WTC11 (cell line): ENCODE results near the gene ZNF771. TPM values are rescaled to one million over a fixed set of nuclear protein-coding genes. Genes with fewer than 3 reads are reported as not detected.
A peak's percentile ranks its signal among the peaks of the same experiment; 100 is the strongest.

Source experiments
- ATAC-seq: fragments of 200-7000 bp; cut with Tn5 transposase; 2 replicates; pipeline ENCODE4 v1.10.0; 2021; ENCODE audit warnings: mild to moderate bottlenecking, moderate library complexity
- CTCF ChIA-PET: fragments of 300-600 bp; sonication (Branson Sonifier 250); formaldehyde crosslinking; loops from one replicate; lab custom pipeline; 2021; ENCODE audit warnings: antibody characterized with exemption; lab: Charles Lee
- POLR2A ChIA-PET: fragments of 350-600 bp; sonication (Branson Sonifier 250); formaldehyde crosslinking; loops from one replicate; lab custom pipeline; 2021; ENCODE audit warnings: antibody characterized with exemption; lab: Charles Lee
- DNase-seq: peaks from one replicate; pipeline ENCODE4 v3.0.0; 2021; ENCODE audit warnings: low spot score
- H3K27ac Mint-ChIP-seq: 2 replicates; pipeline ENCODE4 v1.8.0; 2021; ENCODE audit warnings: mixed read lengths
- H3K27me3 Mint-ChIP-seq: 2 replicates; pipeline ENCODE4 v1.8.0; 2021; ENCODE audit warnings: low read depth, mild to moderate bottlenecking, moderate library complexity, mixed read lengths
- H3K36me3 Mint-ChIP-seq: 2 replicates; pipeline ENCODE4 v1.8.0; 2021; ENCODE audit warnings: mixed read lengths
- H3K4me1 Mint-ChIP-seq: 2 replicates; pipeline ENCODE4 v1.8.0; 2022; ENCODE audit warnings: mixed read lengths
- H3K4me3 Mint-ChIP-seq: 2 replicates; pipeline ENCODE4 v1.8.0; 2021; ENCODE audit warnings: mild to moderate bottlenecking, moderate library complexity, mixed read lengths
- H3K9me3 Mint-ChIP-seq: 2 replicates; pipeline ENCODE4 v1.8.0; 2021; ENCODE audit warnings: mixed read lengths
- ELF4 ChIP-seq: sonication (generic); formaldehyde crosslinking; IDR thresholded peaks from 2 replicates; pipeline ENCODE4 v1.8.1; 2022; ENCODE audit warnings: low read depth, mild to moderate bottlenecking, moderate library complexity, missing genetic modification reagents
- FOXJ3 ChIP-seq: sonication (generic); formaldehyde crosslinking; IDR thresholded peaks from 2 replicates; pipeline ENCODE4 v1.9.0; 2021; ENCODE audit warnings: missing genetic modification reagents, mild to moderate bottlenecking, borderline replicate concordance
- GRHL2 ChIP-seq: fragments of 250-450 bp; sonication (Bioruptor Pico); IDR thresholded peaks from 2 replicates; pipeline ENCODE4 v1.8.0; 2022; ENCODE audit warnings: mild to moderate bottlenecking, moderate library complexity; ENCODE audit not compliant: insufficient replicate concordance, severe bottlenecking
- GTF2I ChIP-seq: fragments of 250-450 bp; sonication (Bioruptor Pico); conservative IDR thresholded peaks from 2 replicates; pipeline ENCODE4 v1.4.0; 2021; ENCODE audit warnings: mild to moderate bottlenecking
- IRF2 ChIP-seq: sonication (generic); formaldehyde crosslinking; IDR thresholded peaks from 2 replicates; pipeline ENCODE4 v1.8.0; 2022; ENCODE audit warnings: low read depth, missing genetic modification reagents, borderline replicate concordance
- JUN ChIP-seq: sonication (generic); formaldehyde crosslinking; IDR thresholded peaks from 2 replicates; pipeline ENCODE4 v1.8.0; 2023; ENCODE audit warnings: mild to moderate bottlenecking, missing genetic modification reagents
- NFYB ChIP-seq: sonication (generic); formaldehyde crosslinking; conservative IDR thresholded peaks from 2 replicates; pipeline ENCODE4 v1.8.0; 2022; ENCODE audit warnings: low read depth, missing genetic modification reagents
- NR3C1 ChIP-seq: sonication (generic); formaldehyde crosslinking; conservative IDR thresholded peaks from 2 replicates; pipeline ENCODE4 v1.8.1; 2023; ENCODE audit warnings: low read depth, mild to moderate bottlenecking, missing genetic modification reagents
- RELA ChIP-seq: sonication (generic); formaldehyde crosslinking; IDR thresholded peaks from 2 replicates; pipeline ENCODE4 v1.8.1; 2022; ENCODE audit warnings: missing genetic modification reagents, mild to moderate bottlenecking, borderline replicate concordance
- SMAD4 ChIP-seq: sonication (generic); formaldehyde crosslinking; IDR thresholded peaks from 2 replicates; pipeline ENCODE4 v1.8.0; 2022; ENCODE audit warnings: mild to moderate bottlenecking, missing genetic modification reagents
- TCF7 ChIP-seq: sonication (generic); formaldehyde crosslinking; IDR thresholded peaks from 2 replicates; pipeline ENCODE4 v1.8.0; 2022; ENCODE audit warnings: mild to moderate bottlenecking, low read depth, missing genetic modification reagents, moderate library complexity
- ZNF232 ChIP-seq: sonication (generic); formaldehyde crosslinking; IDR thresholded peaks from 2 replicates; pipeline ENCODE4 v1.8.0; 2022; ENCODE audit warnings: mild to moderate bottlenecking, missing genetic modification reagents
- ZNF317 ChIP-seq: sonication (generic); formaldehyde crosslinking; IDR thresholded peaks from 2 replicates; pipeline ENCODE4 v1.8.1; 2023; ENCODE audit warnings: low read depth, mild to moderate bottlenecking, moderate library complexity, missing genetic modification reagents, borderline replicate concordance
- total RNA-seq: library from RNA; stranded (reverse); gene quantifications from 3 replicates; pipeline ENCODE4 v1.2.3, GENCODE V29; 2021
- TF ChIP-seq, protein P1 (sequence below): fragments of 200-600 bp; IDR thresholded peaks from 2 replicates; pipeline ENCODE4 v1.8.0; 2022; ENCODE audit warnings: antibody characterized with exemption
- TF ChIP-seq, protein P2 (sequence below): sonication (generic); formaldehyde crosslinking; IDR thresholded peaks from 2 replicates; pipeline ENCODE4 v1.8.1; 2023; ENCODE audit warnings: mild to moderate bottlenecking, missing genetic modification reagents, borderline replicate concordance
- TF ChIP-seq, protein P3 (sequence below): fragments of 250-450 bp; sonication (Bioruptor Pico); IDR thresholded peaks from 2 replicates; pipeline ENCODE4 v1.9.0; 2021; ENCODE audit warnings: mild to moderate bottlenecking
- TF ChIP-seq, protein P4 (sequence below): sonication (generic); formaldehyde crosslinking; IDR thresholded peaks from 2 replicates; pipeline ENCODE4 v1.8.0; 2023; ENCODE audit warnings: missing genetic modification reagents, mild to moderate bottlenecking, borderline replicate concordance
- TF ChIP-seq, protein P5 (sequence below): sonication (generic); formaldehyde crosslinking; IDR thresholded peaks from 2 replicates; pipeline ENCODE4 v1.8.0; 2022; ENCODE audit warnings: mild to moderate bottlenecking, missing genetic modification reagents
- TF ChIP-seq, protein P6 (sequence below): sonication (generic); formaldehyde crosslinking; IDR thresholded peaks from 2 replicates; pipeline ENCODE4 v1.8.0; 2022; ENCODE audit warnings: mild to moderate bottlenecking, missing genetic modification reagents
- TF ChIP-seq, protein P7 (sequence below): sonication (generic); formaldehyde crosslinking; IDR thresholded peaks from 2 replicates; pipeline ENCODE4 v1.8.0; 2022; ENCODE audit warnings: mild to moderate bottlenecking, missing genetic modification reagents

The ZNF771 gene
- total RNA-seq, 1 experiment from 2014 or later = 10.0 TPM

DNA sequence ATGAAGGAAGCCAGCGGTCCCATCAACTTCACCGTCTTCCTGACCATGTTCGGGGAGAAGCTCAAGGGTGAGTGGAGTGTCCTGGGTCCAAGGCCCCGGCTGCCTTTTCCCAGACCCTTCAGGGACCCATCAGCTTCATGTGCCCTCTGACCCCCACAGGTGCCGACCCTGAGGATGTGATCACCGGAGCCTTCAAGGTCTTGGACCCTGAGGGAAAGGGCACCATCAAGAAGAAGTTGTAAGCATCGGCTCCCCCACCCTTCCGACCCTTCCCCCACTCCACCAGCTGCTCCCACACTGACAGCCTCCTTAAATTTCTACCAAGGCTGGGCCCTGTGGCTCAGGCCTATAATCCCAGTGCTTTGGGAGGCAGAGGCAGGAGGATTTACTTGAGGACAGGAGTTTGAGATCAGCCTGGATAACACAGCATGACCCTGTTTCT lies 30.9 kb upstream of the ZNF771 start (continued):
- TF ChIP-seq, protein P1, sequence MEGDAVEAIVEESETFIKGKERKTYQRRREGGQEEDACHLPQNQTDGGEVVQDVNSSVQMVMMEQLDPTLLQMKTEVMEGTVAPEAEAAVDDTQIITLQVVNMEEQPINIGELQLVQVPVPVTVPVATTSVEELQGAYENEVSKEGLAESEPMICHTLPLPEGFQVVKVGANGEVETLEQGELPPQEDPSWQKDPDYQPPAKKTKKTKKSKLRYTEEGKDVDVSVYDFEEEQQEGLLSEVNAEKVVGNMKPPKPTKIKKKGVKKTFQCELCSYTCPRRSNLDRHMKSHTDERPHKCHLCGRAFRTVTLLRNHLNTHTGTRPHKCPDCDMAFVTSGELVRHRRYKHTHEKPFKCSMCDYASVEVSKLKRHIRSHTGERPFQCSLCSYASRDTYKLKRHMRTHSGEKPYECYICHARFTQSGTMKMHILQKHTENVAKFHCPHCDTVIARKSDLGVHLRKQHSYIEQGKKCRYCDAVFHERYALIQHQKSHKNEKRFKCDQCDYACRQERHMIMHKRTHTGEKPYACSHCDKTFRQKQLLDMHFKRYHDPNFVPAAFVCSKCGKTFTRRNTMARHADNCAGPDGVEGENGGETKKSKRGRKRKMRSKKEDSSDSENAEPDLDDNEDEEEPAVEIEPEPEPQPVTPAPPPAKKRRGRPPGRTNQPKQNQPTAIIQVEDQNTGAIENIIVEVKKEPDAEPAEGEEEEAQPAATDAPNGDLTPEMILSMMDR = no peak
- TF ChIP-seq ELF4 (no peak), FOXJ3 (CRISPR knock-in tag) (no peak), TCF7 (CRISPR knock-in tag) (no peak)

DNA sequence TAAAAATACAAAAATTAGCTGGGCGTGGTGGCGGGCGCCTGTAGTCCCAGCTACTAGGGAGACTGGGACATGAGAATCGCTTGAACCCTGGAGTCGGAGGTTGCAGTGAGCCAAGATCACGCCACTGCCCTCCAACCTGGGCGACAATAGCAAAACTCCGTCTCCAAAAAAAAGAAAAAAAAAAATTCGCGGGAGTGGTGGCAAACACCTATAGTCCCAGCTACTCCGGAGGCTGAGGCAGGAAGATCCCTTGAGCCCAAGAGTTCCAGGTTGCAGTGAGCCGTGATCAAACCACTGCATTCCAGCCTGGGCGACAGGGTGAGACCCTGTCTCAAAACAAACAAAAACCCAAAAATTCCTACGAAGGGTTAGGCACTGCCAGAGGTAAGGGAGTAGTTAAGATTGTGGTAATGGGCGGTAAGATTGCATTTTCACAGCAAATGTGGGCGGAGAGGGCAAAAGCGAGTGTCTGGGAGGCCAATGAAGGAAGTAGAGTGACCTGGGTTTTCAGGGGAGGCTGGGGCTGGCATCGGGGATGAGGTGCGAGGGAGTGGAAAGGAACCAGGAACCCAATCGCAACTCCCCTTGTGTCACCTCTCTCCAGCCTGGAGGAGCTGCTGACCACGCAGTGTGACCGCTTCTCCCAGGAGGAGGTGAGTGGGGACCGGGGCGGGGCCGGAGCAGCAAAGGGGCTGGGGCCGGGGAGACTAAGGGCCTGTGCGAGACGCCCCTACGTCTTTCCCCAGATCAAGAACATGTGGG lies 30.2 kb upstream of the ZNF771 start:
- 0 out of 2 replicates have a peak, but pooled peaks cover 2% of the 10 kb centered on the region for H3K36me3 Mint-ChIP-seq
- peaks cover 3% of the 10 kb centered on the region; the same call in 1 of the 2 replicates for H3K27me3 Mint-ChIP-seq
- peaks cover 14% of the 10 kb centered on the region for H3K4me1 Mint-ChIP-seq
- no peak for DNase-seq
- H3K4me3 Mint-ChIP-seq = peak overlapping the region; percentile 96
- TF ChIP-seq SMAD4 (no peak), RELA (CRISPR knock-in tag) (no peak), NFYB (no peak), GRHL2 (CRISPR knock-in tag) (no peak), NR3C1 (CRISPR knock-in tag) (no peak), ZNF317 (CRISPR knock-in tag) (no peak), IRF2 (CRISPR knock-in tag) (no peak), JUN (CRISPR knock-in tag) (no peak), ZNF232 (CRISPR knock-in tag) (no peak), GTF2I (no peak)
- TF ChIP-seq, protein P2, sequence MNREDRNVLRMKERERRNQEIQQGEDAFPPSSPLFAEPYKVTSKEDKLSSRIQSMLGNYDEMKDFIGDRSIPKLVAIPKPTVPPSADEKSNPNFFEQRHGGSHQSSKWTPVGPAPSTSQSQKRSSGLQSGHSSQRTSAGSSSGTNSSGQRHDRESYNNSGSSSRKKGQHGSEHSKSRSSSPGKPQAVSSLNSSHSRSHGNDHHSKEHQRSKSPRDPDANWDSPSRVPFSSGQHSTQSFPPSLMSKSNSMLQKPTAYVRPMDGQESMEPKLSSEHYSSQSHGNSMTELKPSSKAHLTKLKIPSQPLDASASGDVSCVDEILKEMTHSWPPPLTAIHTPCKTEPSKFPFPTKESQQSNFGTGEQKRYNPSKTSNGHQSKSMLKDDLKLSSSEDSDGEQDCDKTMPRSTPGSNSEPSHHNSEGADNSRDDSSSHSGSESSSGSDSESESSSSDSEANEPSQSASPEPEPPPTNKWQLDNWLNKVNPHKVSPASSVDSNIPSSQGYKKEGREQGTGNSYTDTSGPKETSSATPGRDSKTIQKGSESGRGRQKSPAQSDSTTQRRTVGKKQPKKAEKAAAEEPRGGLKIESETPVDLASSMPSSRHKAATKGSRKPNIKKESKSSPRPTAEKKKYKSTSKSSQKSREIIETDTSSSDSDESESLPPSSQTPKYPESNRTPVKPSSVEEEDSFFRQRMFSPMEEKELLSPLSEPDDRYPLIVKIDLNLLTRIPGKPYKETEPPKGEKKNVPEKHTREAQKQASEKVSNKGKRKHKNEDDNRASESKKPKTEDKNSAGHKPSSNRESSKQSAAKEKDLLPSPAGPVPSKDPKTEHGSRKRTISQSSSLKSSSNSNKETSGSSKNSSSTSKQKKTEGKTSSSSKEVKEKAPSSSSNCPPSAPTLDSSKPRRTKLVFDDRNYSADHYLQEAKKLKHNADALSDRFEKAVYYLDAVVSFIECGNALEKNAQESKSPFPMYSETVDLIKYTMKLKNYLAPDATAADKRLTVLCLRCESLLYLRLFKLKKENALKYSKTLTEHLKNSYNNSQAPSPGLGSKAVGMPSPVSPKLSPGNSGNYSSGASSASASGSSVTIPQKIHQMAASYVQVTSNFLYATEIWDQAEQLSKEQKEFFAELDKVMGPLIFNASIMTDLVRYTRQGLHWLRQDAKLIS (CRISPR knock-in tag) = no peak
- TF ChIP-seq, protein P3, sequence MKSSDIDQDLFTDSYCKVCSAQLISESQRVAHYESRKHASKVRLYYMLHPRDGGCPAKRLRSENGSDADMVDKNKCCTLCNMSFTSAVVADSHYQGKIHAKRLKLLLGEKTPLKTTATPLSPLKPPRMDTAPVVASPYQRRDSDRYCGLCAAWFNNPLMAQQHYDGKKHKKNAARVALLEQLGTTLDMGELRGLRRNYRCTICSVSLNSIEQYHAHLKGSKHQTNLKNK = no peak
- TF ChIP-seq, protein P4, sequence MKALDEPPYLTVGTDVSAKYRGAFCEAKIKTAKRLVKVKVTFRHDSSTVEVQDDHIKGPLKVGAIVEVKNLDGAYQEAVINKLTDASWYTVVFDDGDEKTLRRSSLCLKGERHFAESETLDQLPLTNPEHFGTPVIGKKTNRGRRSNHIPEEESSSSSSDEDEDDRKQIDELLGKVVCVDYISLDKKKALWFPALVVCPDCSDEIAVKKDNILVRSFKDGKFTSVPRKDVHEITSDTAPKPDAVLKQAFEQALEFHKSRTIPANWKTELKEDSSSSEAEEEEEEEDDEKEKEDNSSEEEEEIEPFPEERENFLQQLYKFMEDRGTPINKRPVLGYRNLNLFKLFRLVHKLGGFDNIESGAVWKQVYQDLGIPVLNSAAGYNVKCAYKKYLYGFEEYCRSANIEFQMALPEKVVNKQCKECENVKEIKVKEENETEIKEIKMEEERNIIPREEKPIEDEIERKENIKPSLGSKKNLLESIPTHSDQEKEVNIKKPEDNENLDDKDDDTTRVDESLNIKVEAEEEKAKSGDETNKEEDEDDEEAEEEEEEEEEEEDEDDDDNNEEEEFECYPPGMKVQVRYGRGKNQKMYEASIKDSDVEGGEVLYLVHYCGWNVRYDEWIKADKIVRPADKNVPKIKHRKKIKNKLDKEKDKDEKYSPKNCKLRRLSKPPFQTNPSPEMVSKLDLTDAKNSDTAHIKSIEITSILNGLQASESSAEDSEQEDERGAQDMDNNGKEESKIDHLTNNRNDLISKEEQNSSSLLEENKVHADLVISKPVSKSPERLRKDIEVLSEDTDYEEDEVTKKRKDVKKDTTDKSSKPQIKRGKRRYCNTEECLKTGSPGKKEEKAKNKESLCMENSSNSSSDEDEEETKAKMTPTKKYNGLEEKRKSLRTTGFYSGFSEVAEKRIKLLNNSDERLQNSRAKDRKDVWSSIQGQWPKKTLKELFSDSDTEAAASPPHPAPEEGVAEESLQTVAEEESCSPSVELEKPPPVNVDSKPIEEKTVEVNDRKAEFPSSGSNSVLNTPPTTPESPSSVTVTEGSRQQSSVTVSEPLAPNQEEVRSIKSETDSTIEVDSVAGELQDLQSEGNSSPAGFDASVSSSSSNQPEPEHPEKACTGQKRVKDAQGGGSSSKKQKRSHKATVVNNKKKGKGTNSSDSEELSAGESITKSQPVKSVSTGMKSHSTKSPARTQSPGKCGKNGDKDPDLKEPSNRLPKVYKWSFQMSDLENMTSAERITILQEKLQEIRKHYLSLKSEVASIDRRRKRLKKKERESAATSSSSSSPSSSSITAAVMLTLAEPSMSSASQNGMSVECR (CRISPR knock-in tag) = no peak
- TF ChIP-seq, protein P5, sequence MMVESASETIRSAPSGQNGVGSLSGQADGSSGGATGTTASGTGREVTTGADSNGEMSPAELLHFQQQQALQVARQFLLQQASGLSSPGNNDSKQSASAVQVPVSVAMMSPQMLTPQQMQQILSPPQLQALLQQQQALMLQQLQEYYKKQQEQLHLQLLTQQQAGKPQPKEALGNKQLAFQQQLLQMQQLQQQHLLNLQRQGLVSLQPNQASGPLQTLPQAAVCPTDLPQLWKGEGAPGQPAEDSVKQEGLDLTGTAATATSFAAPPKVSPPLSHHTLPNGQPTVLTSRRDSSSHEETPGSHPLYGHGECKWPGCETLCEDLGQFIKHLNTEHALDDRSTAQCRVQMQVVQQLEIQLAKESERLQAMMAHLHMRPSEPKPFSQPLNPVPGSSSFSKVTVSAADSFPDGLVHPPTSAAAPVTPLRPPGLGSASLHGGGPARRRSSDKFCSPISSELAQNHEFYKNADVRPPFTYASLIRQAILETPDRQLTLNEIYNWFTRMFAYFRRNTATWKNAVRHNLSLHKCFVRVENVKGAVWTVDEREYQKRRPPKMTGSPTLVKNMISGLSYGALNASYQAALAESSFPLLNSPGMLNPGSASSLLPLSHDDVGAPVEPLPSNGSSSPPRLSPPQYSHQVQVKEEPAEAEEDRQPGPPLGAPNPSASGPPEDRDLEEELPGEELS = no peak
- TF ChIP-seq, protein P6, sequence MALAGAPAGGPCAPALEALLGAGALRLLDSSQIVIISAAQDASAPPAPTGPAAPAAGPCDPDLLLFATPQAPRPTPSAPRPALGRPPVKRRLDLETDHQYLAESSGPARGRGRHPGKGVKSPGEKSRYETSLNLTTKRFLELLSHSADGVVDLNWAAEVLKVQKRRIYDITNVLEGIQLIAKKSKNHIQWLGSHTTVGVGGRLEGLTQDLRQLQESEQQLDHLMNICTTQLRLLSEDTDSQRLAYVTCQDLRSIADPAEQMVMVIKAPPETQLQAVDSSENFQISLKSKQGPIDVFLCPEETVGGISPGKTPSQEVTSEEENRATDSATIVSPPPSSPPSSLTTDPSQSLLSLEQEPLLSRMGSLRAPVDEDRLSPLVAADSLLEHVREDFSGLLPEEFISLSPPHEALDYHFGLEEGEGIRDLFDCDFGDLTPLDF (CRISPR knock-in tag) = no peak
- TF ChIP-seq, protein P7, sequence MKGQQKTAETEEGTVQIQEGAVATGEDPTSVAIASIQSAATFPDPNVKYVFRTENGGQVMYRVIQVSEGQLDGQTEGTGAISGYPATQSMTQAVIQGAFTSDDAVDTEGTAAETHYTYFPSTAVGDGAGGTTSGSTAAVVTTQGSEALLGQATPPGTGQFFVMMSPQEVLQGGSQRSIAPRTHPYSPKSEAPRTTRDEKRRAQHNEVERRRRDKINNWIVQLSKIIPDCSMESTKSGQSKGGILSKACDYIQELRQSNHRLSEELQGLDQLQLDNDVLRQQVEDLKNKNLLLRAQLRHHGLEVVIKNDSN (CRISPR knock-in tag) = no peak
- TF ChIP-seq, all 79 proteins: peak for 0
- H3K27ac Mint-ChIP-seq = peak overlapping the region; percentile 100
- ChIA-PET POLR2A (interaction anchor here (0.6 to 2.3 kb wide), 4 partner anchors 18 to 346 kb away, joined by 3 to 9 read pairs (median 4); partner anchors contain the start of genes TLCD3B and ZNF48), CTCF (interaction anchor here (0.6 to 1.8 kb wide), 3 partner anchors 32 to 233 kb away, joined by 3 to 6 read pairs (median 4); partner anchors contain the start of gene DCTPP1)
- ATAC-seq = no peak
- no peaks in the 10 kb centered on the region for H3K9me3 Mint-ChIP-seq
